Vagina (tissue), 2 donors: ENCODE data around the gene GABRA5.

Experiments used
- CTCF ChIP-seq, 3 experiments: fragments of 450-650 bp in 2 of 3; fragments of 200-600 bp in 1 of 3; sonication (generic) in 1 of 3; IDR thresholded peaks; one replicate each; pipeline ENCODE4 v1.5.1; 2017 to 2019; ENCODE audit warnings: antibody characterized with exemption in 3 of 3, mild to moderate bottlenecking in 2 of 3, moderate library complexity in 2 of 3
- POLR2A ChIP-seq, 2 donors: fragments of 450-650 bp; IDR thresholded peaks; one replicate each; pipeline ENCODE4 v1.6.1; 2017; ENCODE audit warnings: antibody characterized with exemption in 2 of 2, mild to moderate bottlenecking in 2 of 2, moderate library complexity in 2 of 2
- POLR2AphosphoS5 ChIP-seq, 2 donors: sonication (generic); formaldehyde crosslinking; IDR thresholded peaks; one replicate each; pipeline ENCODE4 v1.9.0; 2017; ENCODE audit warnings: antibody characterized with exemption in 2 of 2, mild to moderate bottlenecking in 2 of 2, low read depth in 1 of 2; ENCODE audit not compliant: insufficient read depth in 1 of 2

GRCh38 chr15:26866298-26867199, at the start of gene GABRA5:
- TF ChIP-seq CTCF (IDR thresholded peaks at IDR 0.05) (no peak), POLR2A (IDR thresholded peaks at IDR 0.05) (no peak), POLR2AphosphoS5 (IDR thresholded peaks at IDR 0.05; ENCODE audit: insufficient read depth in 1 of 2, low read depth in 1 of 2) (no peak)
